Mucosa of descending colon (tissue), 3 donors: Measurements from ENCODE around the gene PIK3R3. TPM values are rescaled to one million over a fixed set of nuclear protein-coding genes. Genes with fewer than 3 reads are reported as not detected.

Experiments used
- ATAC-seq: fragments of 200-7000 bp; cut with Tn5 transposase; one replicate; pipeline ENCODE4 v1.9.1; 2020; ENCODE audit warnings: mild to moderate bottlenecking, moderate library complexity
- DNase-seq, 3 donors: peaks; one replicate each; pipeline ENCODE4 v3.0.0-alpha.2; 2020
- H3K36me3 ChIP-seq: fragments of 200-600 bp; one replicate; pipeline ENCODE4 v1.8.0; 2021; ENCODE audit warnings: low read depth, mild to moderate bottlenecking
- H3K4me1 ChIP-seq: fragments of 200-600 bp; one replicate; pipeline ENCODE4 v1.8.0; 2021; ENCODE audit warnings: low read depth, mild to moderate bottlenecking
- H3K4me3 ChIP-seq: fragments of 200-600 bp; one replicate; pipeline ENCODE4 v1.8.0; 2021; ENCODE audit warnings: mild to moderate bottlenecking
- H3K9me3 ChIP-seq: fragments of 200-600 bp; one replicate; pipeline ENCODE4 v1.8.0; 2021; ENCODE audit warnings: mild to moderate bottlenecking
- intact Hi-C, 2 donors: fragments of 100-400 bp; cut with DNase I in 1 of 2; cut with micrococcal nuclease in 1 of 2; formaldehyde crosslinking; loops; one replicate each; pipeline versions ENCODE4 v1.11.0 to v1.11.1; 2022; cut with DNase I, micrococcal nuclease
- total RNA-seq, 3 donors: library from RNA; stranded (reverse); fragmentation: NEBNext Ultra II Directional in 2 of 3; extraction: Animal tissue kit (Norgen Biotek cat#: 25700) in 2 of 3; gene quantifications; one replicate each; pipeline versions ENCODE4 v1.2.1 to v1.2.4, GENCODE V29; 2021 to 2023
- TF ChIP-seq, protein P1 (sequence below): fragments of 200-600 bp; IDR thresholded peaks from one replicate; pipeline ENCODE4 v1.8.0; 2022; ENCODE audit warnings: antibody characterized with exemption, mild to moderate bottlenecking
- donor health status: DM: no; HTN: no; CAD: no; lungs with moderate emphysema.
- donor health status: DM: no; HTN: no; CAD: no.
- donor health status: DM: no; HTN: yes; CAD: no.

The PIK3R3 gene
- total RNA-seq, 3 donors from 2014 or later: 5.9 to 15.6 (median 10.6) TPM

DNA sequence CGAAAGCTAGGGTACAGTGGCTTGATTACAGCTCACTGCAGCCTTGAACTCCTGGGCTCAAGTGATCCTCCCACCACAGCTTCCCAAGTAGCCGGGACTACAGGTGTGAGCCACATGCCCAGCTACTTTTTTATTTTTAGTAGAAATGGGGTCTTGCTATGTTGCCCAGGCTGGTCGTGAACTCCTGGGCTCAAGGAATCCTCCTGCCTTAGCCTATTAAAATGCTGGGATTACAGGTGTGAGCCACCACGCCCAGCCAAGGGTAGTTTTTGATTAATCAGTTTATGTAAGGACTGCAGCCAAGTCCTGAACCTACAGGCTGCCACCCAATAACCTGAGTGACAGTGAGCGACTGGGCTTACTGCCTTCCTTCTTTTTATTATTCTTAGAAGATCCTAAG lies 88.3 kb downstream of the PIK3R3 start:
- intact Hi-C loops: no loop called here
- ATAC-seq: no peak

DNA sequence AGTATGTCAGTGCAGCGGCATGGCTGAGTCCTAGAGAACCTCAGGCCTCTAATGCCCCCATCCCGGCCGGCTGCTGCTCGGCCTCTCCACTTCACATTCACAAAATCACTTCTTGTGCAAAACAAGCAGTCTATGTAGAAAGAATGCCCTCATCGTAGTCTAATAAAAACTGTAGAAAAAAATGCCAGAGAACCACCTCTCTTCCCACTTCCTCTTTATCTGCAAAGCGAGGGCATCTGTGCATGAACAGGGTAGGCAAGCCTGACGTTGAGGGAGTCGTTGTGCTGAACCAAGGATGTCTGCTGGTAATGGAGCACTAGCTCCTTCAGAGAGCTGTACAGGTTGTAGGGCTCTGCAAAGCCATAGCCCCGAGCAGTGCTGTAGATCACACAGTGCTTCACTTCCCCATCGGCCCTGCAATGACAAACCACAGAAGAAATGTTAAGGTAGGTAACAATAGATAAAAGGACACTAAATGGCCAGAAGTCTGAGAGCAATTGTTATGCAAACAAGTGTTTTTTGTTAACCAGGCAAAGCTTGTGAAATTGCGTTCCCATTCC lies 88.9 kb downstream of the PIK3R3 start:
- TF ChIP-seq, protein P1, sequence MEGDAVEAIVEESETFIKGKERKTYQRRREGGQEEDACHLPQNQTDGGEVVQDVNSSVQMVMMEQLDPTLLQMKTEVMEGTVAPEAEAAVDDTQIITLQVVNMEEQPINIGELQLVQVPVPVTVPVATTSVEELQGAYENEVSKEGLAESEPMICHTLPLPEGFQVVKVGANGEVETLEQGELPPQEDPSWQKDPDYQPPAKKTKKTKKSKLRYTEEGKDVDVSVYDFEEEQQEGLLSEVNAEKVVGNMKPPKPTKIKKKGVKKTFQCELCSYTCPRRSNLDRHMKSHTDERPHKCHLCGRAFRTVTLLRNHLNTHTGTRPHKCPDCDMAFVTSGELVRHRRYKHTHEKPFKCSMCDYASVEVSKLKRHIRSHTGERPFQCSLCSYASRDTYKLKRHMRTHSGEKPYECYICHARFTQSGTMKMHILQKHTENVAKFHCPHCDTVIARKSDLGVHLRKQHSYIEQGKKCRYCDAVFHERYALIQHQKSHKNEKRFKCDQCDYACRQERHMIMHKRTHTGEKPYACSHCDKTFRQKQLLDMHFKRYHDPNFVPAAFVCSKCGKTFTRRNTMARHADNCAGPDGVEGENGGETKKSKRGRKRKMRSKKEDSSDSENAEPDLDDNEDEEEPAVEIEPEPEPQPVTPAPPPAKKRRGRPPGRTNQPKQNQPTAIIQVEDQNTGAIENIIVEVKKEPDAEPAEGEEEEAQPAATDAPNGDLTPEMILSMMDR: no peak
- no peak overlapping the region for H3K4me3 ChIP-seq
- no peaks in the 10 kb centered on the region for H3K36me3 ChIP-seq
- H3K9me3 ChIP-seq: no peaks in the 10 kb centered on the region
- intact Hi-C loops: no loop called here
- DNase-seq: no peak
- no peaks in the 10 kb centered on the region for H3K4me1 ChIP-seq
- ATAC-seq: peak; percentile 43

More for the DNA sequence above, 88.3 kb downstream of the PIK3R3 start:
- no peaks in the 10 kb centered on the region for H3K4me1 ChIP-seq
- DNase-seq: no peak
- no peaks in the 10 kb centered on the region for H3K9me3 ChIP-seq
- TF ChIP-seq, protein P1: no peak
- H3K4me3 ChIP-seq: no peak overlapping the region
- no peaks in the 10 kb centered on the region for H3K36me3 ChIP-seq

DNA sequence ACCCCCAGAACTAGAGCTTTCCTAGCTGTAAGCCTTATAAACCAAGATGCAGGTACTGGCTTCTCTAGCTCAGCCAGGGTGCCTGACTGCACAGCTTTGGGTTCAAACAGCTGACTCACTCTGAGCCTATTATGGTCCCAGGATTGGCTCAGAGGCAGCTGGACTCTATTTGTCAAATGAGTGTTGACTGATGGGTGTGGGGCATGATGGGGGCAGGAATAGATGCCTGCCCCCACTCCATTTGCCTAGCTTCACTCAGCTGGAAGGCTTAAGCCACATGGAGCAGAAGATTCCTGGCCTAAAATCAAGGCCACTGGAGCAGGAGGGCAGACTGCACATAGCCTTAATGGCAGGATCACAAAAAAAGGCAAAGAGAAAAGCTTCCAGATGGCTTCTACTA lies 90.5 kb downstream of the PIK3R3 start:
- Histone ChIP-seq H3K4me3 (no peak overlapping the region), H3K36me3 (no peaks in the 10 kb centered on the region), H3K4me1 (peaks cover 6% of the 10 kb centered on the region), H3K9me3 (no peaks in the 10 kb centered on the region)
- intact Hi-C loops: no loop called here
- TF ChIP-seq, protein P1: no peak
- no peak for ATAC-seq
- DNase-seq: no peak

DNA sequence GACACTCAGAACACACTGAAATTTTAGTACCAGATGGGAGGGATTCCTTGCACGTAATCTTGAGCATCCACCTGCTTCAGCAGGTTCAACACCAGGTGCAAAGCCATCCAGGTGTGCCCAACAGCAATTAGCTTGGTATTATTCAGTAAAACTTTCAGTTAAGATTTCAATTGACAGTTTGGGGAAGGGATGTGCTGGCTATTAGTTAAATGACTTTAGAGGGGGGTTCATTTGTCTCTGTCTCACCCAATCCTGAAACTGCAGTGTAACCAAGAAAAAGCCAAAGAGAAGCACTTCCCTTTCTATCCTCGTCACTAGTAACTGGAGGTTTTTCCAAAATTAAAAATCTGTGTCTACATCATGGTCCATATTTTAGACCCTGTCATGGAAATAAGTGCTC lies 90.9 kb downstream of the PIK3R3 start:
- intact Hi-C loops: no loop called here
- ATAC-seq: no peak
- no peak for DNase-seq
- H3K4me1 ChIP-seq: peaks cover 6% of the 10 kb centered on the region
- TF ChIP-seq, protein P1: no peak
- H3K36me3 ChIP-seq: no peaks in the 10 kb centered on the region
- H3K9me3 ChIP-seq: no peaks in the 10 kb centered on the region
- no peak overlapping the region for H3K4me3 ChIP-seq

DNA sequence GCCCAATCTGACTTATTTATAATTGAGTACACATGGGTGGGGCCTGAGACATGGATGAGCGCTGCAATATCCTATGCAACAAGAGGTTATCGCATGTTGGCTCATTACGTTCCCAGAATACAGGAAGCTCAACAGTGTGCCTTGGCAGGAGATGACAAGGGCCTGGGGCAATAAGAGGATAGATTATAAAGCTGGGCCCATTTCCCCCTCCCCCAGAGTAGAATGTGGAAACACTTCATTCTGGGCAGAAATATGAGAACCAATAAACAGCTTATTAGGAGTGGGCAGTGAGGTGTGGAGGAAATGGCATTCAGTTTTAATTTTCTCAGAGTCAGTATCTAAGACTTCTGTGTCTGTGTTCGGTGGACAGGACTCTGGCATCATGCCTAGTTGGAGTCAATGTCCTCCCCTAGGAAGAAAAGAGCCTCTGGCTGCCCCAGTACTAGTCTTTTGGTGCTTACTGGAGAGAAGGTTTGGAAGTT lies 92.8 kb downstream of the PIK3R3 start:
- Histone ChIP-seq H3K4me3 (no peak overlapping the region), H3K4me1 (peaks cover 6% of the 10 kb centered on the region), H3K9me3 (no peaks in the 10 kb centered on the region), H3K36me3 (no peaks in the 10 kb centered on the region)
- intact Hi-C loops: loop anchor here in 1 of 2 donors (5.0 kb wide), 1 partner anchor 143 kb away; no protein-coding TSS in a partner anchor
- ATAC-seq (peak; percentile 74), DNase-seq (peak in 1 of 3 donors; percentile 49)
- TF ChIP-seq, protein P1: no peak
